GM10248 (cell line): ENCODE data around the gene HAND2.

Experiments used
- CTCF ChIA-PET: fragments of 300-600 bp; sonication (Branson Sonifier 250); formaldehyde crosslinking; extraction: SDS; loops from one replicate; lab custom pipeline; 2021; ENCODE audit warnings: antibody characterized with exemption; lab: Yijun Ruan, JAX
- POLR2A ChIA-PET: fragments of 350-650 bp; sonication (Branson Sonifier 250); formaldehyde crosslinking; extraction: SDS; loops from one replicate; lab custom pipeline; 2020; ENCODE audit warnings: antibody characterized with exemption; lab: Yijun Ruan, JAX
- DNase-seq: peaks from one replicate; pipeline ENCODE4 v3.0.0; 2012; ENCODE audit errors: extremely low spot score
- TF ChIP-seq, protein P1 (sequence below): IDR thresholded peaks from 2 replicates; pipeline ENCODE4 v1.5.1; 2012; ENCODE audit warnings: mild to moderate bottlenecking, low read depth; ENCODE audit errors: extremely low read depth, missing control alignments, control extremely low read depth

HAND2 gene

DNA sequence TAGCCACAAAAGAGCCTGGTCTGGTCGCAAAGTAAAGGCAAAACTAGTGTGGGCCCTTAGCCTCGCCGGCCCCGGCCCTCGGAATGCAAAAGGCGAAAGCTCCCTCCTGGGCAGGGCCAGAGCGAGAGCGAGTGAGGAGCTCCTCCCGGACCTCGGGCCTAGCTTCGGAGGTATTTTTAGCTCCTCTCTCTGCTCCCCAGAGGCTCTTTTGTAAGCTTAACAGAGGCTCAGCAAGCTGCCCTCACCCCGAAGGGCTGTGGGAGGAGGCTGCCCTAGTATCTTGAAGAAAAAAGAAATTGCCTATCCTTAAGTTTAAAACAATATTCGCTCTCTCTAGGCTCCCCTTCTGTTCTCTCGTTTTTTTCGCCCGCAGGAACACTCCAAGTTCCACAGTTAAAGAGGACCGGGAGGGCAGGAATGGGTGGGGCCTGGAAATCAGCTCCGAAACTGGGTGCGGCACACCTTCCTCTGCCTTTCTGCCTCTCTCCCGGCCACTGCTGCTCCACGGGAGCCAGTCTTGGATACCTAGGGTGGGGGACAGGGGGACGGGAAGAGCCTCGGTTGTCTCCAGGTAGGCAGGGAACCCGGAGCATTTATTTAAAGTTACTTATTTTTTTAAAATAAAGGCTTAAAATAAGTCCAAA lies 12.1 kb downstream of the HAND2 start:
- TF ChIP-seq, protein P1, sequence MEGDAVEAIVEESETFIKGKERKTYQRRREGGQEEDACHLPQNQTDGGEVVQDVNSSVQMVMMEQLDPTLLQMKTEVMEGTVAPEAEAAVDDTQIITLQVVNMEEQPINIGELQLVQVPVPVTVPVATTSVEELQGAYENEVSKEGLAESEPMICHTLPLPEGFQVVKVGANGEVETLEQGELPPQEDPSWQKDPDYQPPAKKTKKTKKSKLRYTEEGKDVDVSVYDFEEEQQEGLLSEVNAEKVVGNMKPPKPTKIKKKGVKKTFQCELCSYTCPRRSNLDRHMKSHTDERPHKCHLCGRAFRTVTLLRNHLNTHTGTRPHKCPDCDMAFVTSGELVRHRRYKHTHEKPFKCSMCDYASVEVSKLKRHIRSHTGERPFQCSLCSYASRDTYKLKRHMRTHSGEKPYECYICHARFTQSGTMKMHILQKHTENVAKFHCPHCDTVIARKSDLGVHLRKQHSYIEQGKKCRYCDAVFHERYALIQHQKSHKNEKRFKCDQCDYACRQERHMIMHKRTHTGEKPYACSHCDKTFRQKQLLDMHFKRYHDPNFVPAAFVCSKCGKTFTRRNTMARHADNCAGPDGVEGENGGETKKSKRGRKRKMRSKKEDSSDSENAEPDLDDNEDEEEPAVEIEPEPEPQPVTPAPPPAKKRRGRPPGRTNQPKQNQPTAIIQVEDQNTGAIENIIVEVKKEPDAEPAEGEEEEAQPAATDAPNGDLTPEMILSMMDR: no peak
- POLR2A ChIA-PET: no interaction called here
- CTCF ChIA-PET: no interaction called here
- DNase-seq: no peak

- CTCF ChIA-PET: no interaction called here
- no peak for DNase-seq
- TF ChIP-seq, protein P1: no peak
- POLR2A ChIA-PET: no interaction called here
Measured at GRCh38 chr4:173516621-173517524, 13.2 kb downstream of the HAND2 start.

DNA sequence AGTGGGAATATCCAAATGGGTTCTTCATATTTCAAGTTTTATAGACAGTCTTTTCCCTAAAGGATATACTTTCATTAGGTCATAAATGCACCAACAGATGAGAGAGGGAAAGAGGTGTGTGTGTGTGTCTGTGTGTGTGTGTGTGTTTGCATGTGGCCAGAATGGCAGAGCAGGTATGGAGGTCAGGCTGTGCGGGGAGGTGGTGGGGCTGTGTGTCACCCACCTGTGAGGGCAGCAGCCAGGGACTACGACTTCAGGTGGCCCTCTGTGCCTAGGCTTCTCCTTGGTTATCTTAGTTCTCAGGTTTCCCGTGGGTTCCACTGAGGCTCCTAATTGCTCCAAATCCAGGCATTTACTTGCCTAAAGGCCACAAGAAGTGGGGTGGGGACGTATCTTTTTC lies 14.6 kb downstream of the HAND2 start:
- TF ChIP-seq, protein P1: no peak
- ChIA-PET CTCF (interaction anchor here (1.3 to 1.4 kb wide), 2 partner anchors 10 kb away, joined by 3 to 9 read pairs; no protein-coding TSS in a partner anchor), POLR2A (no interaction called here)
- no peak for DNase-seq

GRCh38 chr4:173514641-173515217 lies 15.3 kb downstream of the HAND2 start:
- DNase-seq: no peak
- POLR2A ChIA-PET: no interaction called here
- CTCF ChIA-PET: interaction anchor here (1.1 to 1.4 kb wide), 3 partner anchors 9 to 15 kb away, joined by 3 to 9 read pairs (median 3); partner anchors contain the start of gene HAND2
- TF ChIP-seq, protein P1: no peak

DNA sequence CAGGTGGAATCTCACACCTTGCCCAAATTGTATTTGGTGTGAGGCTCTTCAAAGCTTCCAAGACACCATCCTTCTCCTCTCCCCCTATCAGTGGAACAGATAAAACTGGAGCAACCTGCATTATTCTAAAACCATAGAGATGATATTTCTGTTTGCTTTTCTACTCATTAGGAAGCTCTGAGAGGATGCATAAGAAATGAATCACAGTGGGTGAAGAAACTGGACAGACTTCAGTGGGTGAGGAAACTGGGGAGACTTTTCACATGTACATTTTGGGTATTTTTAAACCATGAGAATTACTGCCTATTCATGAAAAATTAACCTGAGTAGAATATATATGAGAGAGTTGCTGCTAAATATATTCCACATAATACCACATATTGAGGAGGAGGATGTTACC lies 16.4 kb downstream of the HAND2 start:
- no peak for DNase-seq
- POLR2A ChIA-PET: no interaction called here
- CTCF ChIA-PET: interaction anchor here (1.1 kb wide), 1 partner anchor 16 kb away, joined by 3 read pairs; the partner anchor contains the start of gene HAND2
- TF ChIP-seq, protein P1: no peak

DNA sequence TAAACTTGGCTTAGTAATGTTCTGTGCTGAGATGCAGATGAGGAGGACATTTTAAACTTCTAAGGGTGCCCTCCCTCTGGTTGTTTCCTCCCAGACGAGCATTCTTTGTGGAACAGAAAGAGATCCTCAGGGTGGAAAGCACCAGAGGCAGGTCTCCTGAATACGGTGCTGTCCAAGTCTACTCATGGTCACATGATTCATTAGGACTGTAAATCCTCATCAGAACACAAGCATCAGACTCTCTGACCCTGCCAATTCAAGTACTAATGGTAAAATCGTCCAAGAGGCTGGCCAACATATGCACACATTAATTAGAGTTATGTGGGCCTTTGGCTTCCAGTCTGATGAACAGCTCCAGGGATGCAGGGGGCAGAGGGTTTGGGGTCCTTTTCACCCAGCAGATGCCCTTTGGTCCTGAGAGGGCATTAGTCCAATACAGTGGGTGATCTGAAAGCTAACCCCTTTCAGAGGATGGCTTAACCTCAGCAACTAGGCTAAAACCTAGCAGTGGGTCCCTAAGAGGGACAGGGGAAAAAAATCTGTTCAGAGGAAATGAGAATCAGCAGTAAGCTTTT lies 18.2 kb downstream of the HAND2 start:
- POLR2A ChIA-PET: no interaction called here
- CTCF ChIA-PET: interaction anchor here (1.0 to 3.7 kb wide), 3 partner anchors 18 to 91 kb away, joined by 3 to 13 read pairs (median 5); no protein-coding TSS in a partner anchor
- no peak for DNase-seq
- TF ChIP-seq, protein P1: no peak
